Mesothelial cell of epicardium (in vitro differentiated cells): ENCODE results near the gene CYP26A1. TPM values are rescaled to one million over a fixed set of nuclear protein-coding genes. Genes with fewer than 3 reads are reported as not detected.

Experiments used
- DNase-seq, 2 experiments: peaks; one replicate each; pipeline ENCODE4 v3.0.0; 2021; ENCODE audit warnings: low spot score in 2 of 2; ENCODE audit not compliant: unreplicated experiment in 2 of 2
- H3K27ac Mint-ChIP-seq: 2 replicates; pipeline ENCODE4 v1.8.0; 2021; ENCODE audit warnings: mixed read lengths
- H3K27me3 Mint-ChIP-seq: 2 replicates; pipeline ENCODE4 v1.8.0; 2021; ENCODE audit warnings: low read depth, mixed read lengths
- H3K36me3 Mint-ChIP-seq: 2 replicates; pipeline ENCODE4 v1.8.0; 2021; ENCODE audit warnings: mixed read lengths
- H3K4me1 Mint-ChIP-seq: 2 replicates; pipeline ENCODE4 v1.8.0; 2021; ENCODE audit warnings: mixed read lengths
- H3K4me3 Mint-ChIP-seq: 2 replicates; pipeline ENCODE4 v1.8.0; 2021; ENCODE audit warnings: mild to moderate bottlenecking, moderate library complexity, mixed read lengths
- H3K9me3 Mint-ChIP-seq: 2 replicates; pipeline ENCODE4 v1.8.0; 2021; ENCODE audit warnings: mixed read lengths
- total RNA-seq: library from RNA; stranded (reverse); gene quantifications from 3 replicates; pipeline ENCODE4 v1.2.1, GENCODE V29; 2021
- TF ChIP-seq, protein P1 (sequence below): fragments of 200-600 bp; sonication (generic); IDR thresholded peaks from one replicate; pipeline ENCODE4 v1.5.0; 2021; ENCODE audit warnings: antibody characterized with exemption; ENCODE audit not compliant: unreplicated experiment

CYP26A1 gene
- total RNA-seq, 1 donor from 2014 or later: 76.0 TPM

DNA sequence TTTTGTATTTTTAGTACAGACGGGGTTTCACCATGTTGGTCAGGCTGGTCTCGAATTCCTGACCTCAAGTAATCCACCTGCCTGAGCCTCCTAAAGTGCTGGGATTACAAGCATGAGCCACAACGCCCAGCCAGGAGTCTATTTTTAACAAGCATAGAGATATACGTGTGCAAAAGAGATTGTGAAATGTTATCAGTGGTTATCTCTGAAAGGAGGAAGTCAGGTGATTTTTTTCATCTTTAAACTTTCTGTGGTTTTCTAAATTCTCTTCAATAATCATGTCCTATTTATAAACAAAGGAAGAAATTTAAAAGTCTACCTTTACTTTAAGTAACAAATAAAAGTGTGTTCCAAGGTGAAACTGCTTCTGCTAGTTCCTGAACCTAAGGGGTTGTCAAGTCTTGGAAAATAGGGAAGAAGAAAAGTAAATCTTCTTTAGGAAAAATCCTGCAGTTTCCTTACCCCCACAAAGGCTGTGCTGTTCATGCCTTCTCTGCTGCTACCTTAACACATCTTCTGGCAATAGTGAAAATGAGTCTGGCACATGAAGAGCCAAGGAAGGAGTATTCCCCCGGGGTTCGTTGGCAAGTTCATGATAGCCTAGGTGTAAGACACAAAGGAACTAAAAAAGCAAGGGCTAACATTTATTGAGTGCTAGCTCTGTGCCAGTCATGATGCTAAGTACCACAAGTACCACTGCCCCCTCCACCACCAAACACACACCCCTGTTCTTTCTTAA, 51.1 kb downstream of the CYP26A1 start:
- peaks cover 20% of the 10 kb centered on the region for H3K9me3 Mint-ChIP-seq
- peaks cover 5% of the 10 kb centered on the region for H3K4me1 Mint-ChIP-seq
- H3K27ac Mint-ChIP-seq: no peak overlapping the region
- peaks cover 8% of the 10 kb centered on the region for H3K36me3 Mint-ChIP-seq
- DNase-seq: no peak
- TF ChIP-seq, protein P1, sequence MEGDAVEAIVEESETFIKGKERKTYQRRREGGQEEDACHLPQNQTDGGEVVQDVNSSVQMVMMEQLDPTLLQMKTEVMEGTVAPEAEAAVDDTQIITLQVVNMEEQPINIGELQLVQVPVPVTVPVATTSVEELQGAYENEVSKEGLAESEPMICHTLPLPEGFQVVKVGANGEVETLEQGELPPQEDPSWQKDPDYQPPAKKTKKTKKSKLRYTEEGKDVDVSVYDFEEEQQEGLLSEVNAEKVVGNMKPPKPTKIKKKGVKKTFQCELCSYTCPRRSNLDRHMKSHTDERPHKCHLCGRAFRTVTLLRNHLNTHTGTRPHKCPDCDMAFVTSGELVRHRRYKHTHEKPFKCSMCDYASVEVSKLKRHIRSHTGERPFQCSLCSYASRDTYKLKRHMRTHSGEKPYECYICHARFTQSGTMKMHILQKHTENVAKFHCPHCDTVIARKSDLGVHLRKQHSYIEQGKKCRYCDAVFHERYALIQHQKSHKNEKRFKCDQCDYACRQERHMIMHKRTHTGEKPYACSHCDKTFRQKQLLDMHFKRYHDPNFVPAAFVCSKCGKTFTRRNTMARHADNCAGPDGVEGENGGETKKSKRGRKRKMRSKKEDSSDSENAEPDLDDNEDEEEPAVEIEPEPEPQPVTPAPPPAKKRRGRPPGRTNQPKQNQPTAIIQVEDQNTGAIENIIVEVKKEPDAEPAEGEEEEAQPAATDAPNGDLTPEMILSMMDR: no peak
- peaks cover 5% of the 10 kb centered on the region for H3K27me3 Mint-ChIP-seq
- no peak overlapping the region for H3K4me3 Mint-ChIP-seq

DNA sequence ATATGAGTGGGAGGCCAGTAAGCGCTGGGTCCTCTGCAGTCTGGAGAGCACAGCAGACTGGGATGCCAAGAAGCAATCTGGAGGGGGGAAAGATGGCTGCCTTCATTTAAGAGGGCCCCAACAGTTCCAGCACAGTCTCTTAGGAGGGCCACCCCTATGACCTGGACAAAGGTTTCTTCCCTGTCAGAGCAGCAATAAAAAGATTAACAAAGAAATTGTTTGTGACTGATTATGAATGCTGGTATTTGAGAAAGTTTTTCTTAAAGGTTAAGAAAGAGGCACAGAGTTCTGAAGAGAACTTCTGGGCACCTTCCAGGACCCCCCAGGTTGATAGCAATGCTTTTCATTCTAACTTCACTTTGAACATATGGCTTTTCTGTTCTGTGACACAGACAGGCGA, 52.3 kb downstream of the CYP26A1 start:
- no peak for DNase-seq
- Mint-ChIP-seq H3K27ac (no peak overlapping the region), H3K4me1 (peaks cover 5% of the 10 kb centered on the region), H3K27me3 (peaks cover 3% of the 10 kb centered on the region), H3K36me3 (peaks cover 8% of the 10 kb centered on the region), H3K9me3 (peaks cover 20% of the 10 kb centered on the region), H3K4me3 (no peak overlapping the region)
- TF ChIP-seq, protein P1: no peak

DNA sequence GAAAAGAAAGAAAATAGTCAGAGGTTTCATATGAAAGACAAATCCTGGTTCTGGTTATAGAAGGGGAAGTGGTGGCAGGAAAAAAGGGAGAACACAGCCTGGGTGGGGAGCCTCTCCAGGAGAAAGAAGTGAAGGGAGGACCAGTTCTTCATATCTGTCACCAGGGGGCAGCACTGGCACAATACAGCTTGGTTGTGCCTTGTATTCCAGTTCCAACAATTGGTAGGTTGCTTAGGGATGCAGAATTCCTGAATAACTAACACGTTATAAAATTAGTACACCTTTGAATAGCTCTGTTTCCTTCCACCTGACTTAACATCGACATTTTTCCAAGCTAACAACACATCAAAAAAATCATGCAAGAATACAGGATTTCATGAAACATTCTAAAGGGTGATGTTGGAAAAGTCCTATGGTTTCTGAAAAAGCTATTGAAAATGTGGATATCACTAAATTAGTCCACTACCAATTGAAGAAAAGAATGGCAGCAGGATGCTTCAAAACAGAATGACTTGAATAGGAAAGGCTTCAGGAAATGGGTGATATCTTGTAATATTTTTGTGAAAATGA, 52.9 kb downstream of the CYP26A1 start:
- Mint-ChIP-seq H3K27me3 (no peaks in the 10 kb centered on the region), H3K27ac (no peak overlapping the region), H3K9me3 (peaks cover 20% of the 10 kb centered on the region), H3K36me3 (peaks cover 8% of the 10 kb centered on the region), H3K4me3 (no peak overlapping the region), H3K4me1 (peaks cover 5% of the 10 kb centered on the region)
- TF ChIP-seq, protein P1: no peak
- no peak for DNase-seq

Other genes with a start within 250 kb of the CYP26A1 start
- gene EXOC6, start 225.4 kb upstream of the CYP26A1 start, total RNA-seq: 11.3 to 12.1 TPM (median 11.6 TPM) in 3 replicates
- gene CYP26C1, start 13.1 kb upstream of the CYP26A1 start, total RNA-seq: 0.38 to 0.60 TPM (median 0.44 TPM) in 3 replicates